ENCODE measurements around the gene MPRIP. TPM values are rescaled to one million over a fixed set of nuclear protein-coding genes. Genes with fewer than 3 reads are reported as not detected.

MPRIP gene
- total RNA-seq, 1 experiment from 2014 or later = 1,274 TPM

DNA sequence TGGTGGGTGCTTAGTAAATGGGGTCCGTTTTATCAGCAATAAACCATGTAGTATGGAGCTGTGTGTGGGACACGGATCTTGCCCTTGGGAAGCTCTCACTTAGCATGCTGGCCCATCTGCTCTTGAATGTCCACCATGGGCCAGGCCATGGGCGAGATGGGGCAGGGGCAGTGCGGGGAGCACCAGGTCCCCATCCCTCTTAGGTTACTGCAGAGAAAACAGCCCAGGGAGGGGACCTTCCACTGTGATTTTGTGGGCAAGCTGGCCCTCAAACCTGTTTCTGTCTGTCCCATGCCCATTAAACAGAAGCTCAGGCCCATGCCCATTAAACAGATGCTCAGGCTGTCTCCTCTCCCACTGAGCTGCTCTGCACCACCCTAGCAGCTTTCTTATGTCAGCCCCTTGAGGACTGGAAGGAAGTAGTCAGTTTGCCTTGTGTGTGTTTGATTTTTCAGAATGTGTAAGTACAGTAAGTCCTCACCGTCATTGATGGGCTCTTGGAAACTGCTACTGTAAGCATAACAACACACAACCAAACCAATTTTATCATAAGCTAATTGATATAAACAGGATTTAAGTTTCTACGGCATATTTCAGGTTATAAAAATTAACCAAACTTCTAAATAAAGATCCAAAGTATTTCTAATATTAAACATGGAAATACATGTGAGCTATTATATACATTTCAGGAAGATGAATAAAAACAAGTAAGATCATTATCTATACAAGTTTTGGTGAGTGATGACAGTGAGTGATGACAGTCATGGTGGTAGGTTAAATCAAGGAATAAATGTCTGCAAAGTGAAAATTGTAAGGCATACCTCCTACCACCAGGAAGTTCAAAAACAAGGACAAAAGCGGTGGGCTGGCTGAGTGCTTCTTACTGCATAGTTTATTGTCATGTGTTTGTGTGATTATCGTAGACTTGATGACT is 11.5 kb downstream of the MPRIP start:
- CTCF ChIA-PET = no interaction called here

GRCh38 chr17:17054636-17055035 is 12.4 kb downstream of the MPRIP start:
- no peak for ATAC-seq
- H3K36me3 ChIP-seq (ENCODE audit: low read depth, low read length) = peaks cover 91% of the 10 kb centered on the region
- peaks cover 99% of the 10 kb centered on the region for H3K79me2 ChIP-seq (ENCODE audit: low read length)
- H4K20me1 ChIP-seq (ENCODE audit: low read length) = peaks cover 97% of the 10 kb centered on the region
- H3K9me3 ChIP-seq (ENCODE audit: low read length) = no peaks in the 10 kb centered on the region
- H3K4me1 ChIP-seq (ENCODE audit: insufficient read depth, low read length) = peaks cover 33% of the 10 kb centered on the region
- ChIA-PET CTCF (no interaction called here), POLR2A (ENCODE audit: unreplicated experiment) (no interaction called here)
- no peaks in the 10 kb centered on the region for H3K9me2 ChIP-seq (replicated peaks; ENCODE audit: low read length)
- H2AFZ ChIP-seq (ENCODE audit: low read length) = no peak overlapping the region
- no peak overlapping the region for H3K9ac ChIP-seq (ENCODE audit: low read length)
- no peaks in the 10 kb centered on the region for H3K27me3 ChIP-seq (ENCODE audit: low read length)
- H3F3A ChIP-seq (ENCODE audit: low read length, unreplicated experiment) = peaks cover 4% of the 10 kb centered on the region
- no peak overlapping the region for H3K4me2 ChIP-seq (ENCODE audit: low read length)
- no peak overlapping the region for H3K4me3 ChIP-seq (ENCODE audit: low read length)
- no peak overlapping the region for H3K27ac ChIP-seq (ENCODE audit: low read length)
- BruUV-seq (replicated peaks) = no TSS peak
- intact Hi-C loops (cut with micrococcal nuclease) = no loop called here
- TF ChIP-seq EZH2phosphoT487 (IDR thresholded peaks at IDR 0.05; ENCODE audit: borderline replicate concordance, low read length) (no peak), EZH2 (IDR thresholded peaks at IDR 0.05; ENCODE audit: low read length, unreplicated experiment) (no peak)
- TF ChIP-seq, protein P1, sequence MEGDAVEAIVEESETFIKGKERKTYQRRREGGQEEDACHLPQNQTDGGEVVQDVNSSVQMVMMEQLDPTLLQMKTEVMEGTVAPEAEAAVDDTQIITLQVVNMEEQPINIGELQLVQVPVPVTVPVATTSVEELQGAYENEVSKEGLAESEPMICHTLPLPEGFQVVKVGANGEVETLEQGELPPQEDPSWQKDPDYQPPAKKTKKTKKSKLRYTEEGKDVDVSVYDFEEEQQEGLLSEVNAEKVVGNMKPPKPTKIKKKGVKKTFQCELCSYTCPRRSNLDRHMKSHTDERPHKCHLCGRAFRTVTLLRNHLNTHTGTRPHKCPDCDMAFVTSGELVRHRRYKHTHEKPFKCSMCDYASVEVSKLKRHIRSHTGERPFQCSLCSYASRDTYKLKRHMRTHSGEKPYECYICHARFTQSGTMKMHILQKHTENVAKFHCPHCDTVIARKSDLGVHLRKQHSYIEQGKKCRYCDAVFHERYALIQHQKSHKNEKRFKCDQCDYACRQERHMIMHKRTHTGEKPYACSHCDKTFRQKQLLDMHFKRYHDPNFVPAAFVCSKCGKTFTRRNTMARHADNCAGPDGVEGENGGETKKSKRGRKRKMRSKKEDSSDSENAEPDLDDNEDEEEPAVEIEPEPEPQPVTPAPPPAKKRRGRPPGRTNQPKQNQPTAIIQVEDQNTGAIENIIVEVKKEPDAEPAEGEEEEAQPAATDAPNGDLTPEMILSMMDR (conservative IDR thresholded peaks at IDR 0.05; ENCODE audit: low read depth, low read length) = no peak
- DNase-seq = no peak

More for the DNA sequence above, 11.5 kb downstream of the MPRIP start:
- Histone ChIP-seq H3K4me2 (ENCODE audit: low read length) (no peak overlapping the region), H3K4me3 (ENCODE audit: low read length) (no peak overlapping the region), H3K9ac (ENCODE audit: low read length) (no peak overlapping the region), H3K9me3 (ENCODE audit: low read length) (no peaks in the 10 kb centered on the region), H3K79me2 (ENCODE audit: low read length) (peaks cover 99% of the 10 kb centered on the region), H3K36me3 (ENCODE audit: low read depth, low read length) (peaks cover 90% of the 10 kb centered on the region), H3K27ac (ENCODE audit: low read length) (no peak overlapping the region), H2AFZ (ENCODE audit: low read length) (no peak overlapping the region), H3K27me3 (ENCODE audit: low read length) (no peaks in the 10 kb centered on the region), H4K20me1 (ENCODE audit: low read length) (peaks cover 97% of the 10 kb centered on the region), H3K4me1 (ENCODE audit: insufficient read depth, low read length) (peaks cover 38% of the 10 kb centered on the region), H3K9me2 (replicated peaks; ENCODE audit: low read length) (no peaks in the 10 kb centered on the region), H3F3A (ENCODE audit: low read length, unreplicated experiment) (peaks cover 4% of the 10 kb centered on the region)
- ATAC-seq (no peak), DNase-seq (no peak)
- TF ChIP-seq EZH2phosphoT487 (IDR thresholded peaks at IDR 0.05; ENCODE audit: borderline replicate concordance, low read length) (no peak), EZH2 (IDR thresholded peaks at IDR 0.05; ENCODE audit: low read length, unreplicated experiment) (no peak)
- TF ChIP-seq, protein P1 (conservative IDR thresholded peaks at IDR 0.05; ENCODE audit: low read depth, low read length) = no peak
- POLR2A ChIA-PET (ENCODE audit: unreplicated experiment) = no interaction called here
- intact Hi-C loops (cut with micrococcal nuclease) = no loop called here
- BruUV-seq (replicated peaks) = no TSS peak
